ENCODE measurements around the gene DEPDC1. TPM values are rescaled to one million over a fixed set of nuclear protein-coding genes. Genes with fewer than 3 reads are reported as not detected.
A peak's percentile ranks its signal among the peaks of the same experiment; 100 is the strongest.

Gene DEPDC1
- total RNA-seq, 2 donors from 2014 or later = not detected

GRCh38 chr1:68449901-68450300, 47.0 kb downstream of the DEPDC1 start, which contains the start of gene RPE65:
Gene RPE65 (minus strand): TSS chr1:68449954. CDS start chr1:68449905, 49 bp downstream.
- no peak within 1 kb of the TSS for H3K4me3 ChIP-seq
- DNase-seq (ENCODE audit: low spot score) = no peak
- no peaks in the 10 kb centered on the region for H3K9me3 ChIP-seq
- no peaks in the 10 kb centered on the region for H3K27me3 ChIP-seq (replicated peaks; ENCODE audit: insufficient read depth)
- no peak within 1 kb of the TSS for H3K27ac ChIP-seq
- no peak for TF ChIP-seq CTCF (IDR thresholded peaks at IDR 0.05)
- H3K36me3 ChIP-seq = no peaks in the 10 kb centered on the region
- ATAC-seq (ENCODE audit: insufficient number of reproducible peaks, low FRiP score, low read depth) = no peak
- H3K4me1 ChIP-seq (ENCODE audit: control insufficient read depth in 1 of 2, low read depth in 2 of 2) = no peaks in the 10 kb centered on the region

- ATAC-seq (ENCODE audit: insufficient number of reproducible peaks, low FRiP score, low read depth) (no peak), DNase-seq (ENCODE audit: low spot score) (no peak)
- Histone ChIP-seq H3K27ac (no peak overlapping the region), H3K4me1 (ENCODE audit: control insufficient read depth in 1 of 2, low read depth in 2 of 2) (no peaks in the 10 kb centered on the region), H3K4me3 (no peak overlapping the region), H3K27me3 (replicated peaks; ENCODE audit: insufficient read depth) (no peaks in the 10 kb centered on the region), H3K9me3 (no peaks in the 10 kb centered on the region), H3K36me3 (no peaks in the 10 kb centered on the region)
- no peak for TF ChIP-seq CTCF (IDR thresholded peaks at IDR 0.05)
These were observed 48.5 kb downstream of the DEPDC1 start for GRCh38 chr1:68448365-68448764.

- DNase-seq (ENCODE audit: low spot score) (no peak), ATAC-seq (ENCODE audit: insufficient number of reproducible peaks, low FRiP score, low read depth) (no peak)
- no peaks in the 10 kb centered on the region for H3K4me1 ChIP-seq (ENCODE audit: control insufficient read depth in 1 of 2, low read depth in 2 of 2)
- no peaks in the 10 kb centered on the region for H3K27me3 ChIP-seq (replicated peaks; ENCODE audit: insufficient read depth)
- no peak for TF ChIP-seq CTCF (IDR thresholded peaks at IDR 0.05)
- H3K36me3 ChIP-seq = no peaks in the 10 kb centered on the region
- H3K27ac ChIP-seq = no peak overlapping the region
- no peak overlapping the region for H3K4me3 ChIP-seq
- H3K9me3 ChIP-seq = no peaks in the 10 kb centered on the region
These were observed 51.2 kb downstream of the DEPDC1 start for GRCh38 chr1:68445709-68446108.

- DNase-seq (ENCODE audit: low spot score) = no peak
- Histone ChIP-seq H3K27me3 (replicated peaks; ENCODE audit: insufficient read depth) (no peaks in the 10 kb centered on the region), H3K4me3 (no peak overlapping the region), H3K36me3 (no peaks in the 10 kb centered on the region), H3K27ac (no peak overlapping the region), H3K9me3 (no peaks in the 10 kb centered on the region), H3K4me1 (ENCODE audit: control insufficient read depth in 1 of 2, low read depth in 2 of 2) (no peaks in the 10 kb centered on the region)
- TF ChIP-seq CTCF (IDR thresholded peaks at IDR 0.05) = peak; percentile 43
- ATAC-seq (ENCODE audit: insufficient number of reproducible peaks, low FRiP score, low read depth) = peak; percentile 43
These were observed 53.9 kb downstream of the DEPDC1 start for GRCh38 chr1:68442822-68443556.

- TF ChIP-seq CTCF (IDR thresholded peaks at IDR 0.05) = no peak
- no peak for DNase-seq (ENCODE audit: low spot score)
- no peaks in the 10 kb centered on the region for H3K36me3 ChIP-seq
These were observed 54.9 kb downstream of the DEPDC1 start for GRCh38 chr1:68442006-68442405.

More at GRCh38 chr1:68442006-68442405, 54.9 kb downstream of the DEPDC1 start:
- Histone ChIP-seq H3K27me3 (replicated peaks; ENCODE audit: insufficient read depth) (no peaks in the 10 kb centered on the region), H3K4me3 (no peak overlapping the region), H3K27ac (no peak overlapping the region), H3K9me3 (no peaks in the 10 kb centered on the region), H3K4me1 (ENCODE audit: control insufficient read depth in 1 of 2, low read depth in 2 of 2) (no peaks in the 10 kb centered on the region)
- no peak for ATAC-seq (ENCODE audit: insufficient number of reproducible peaks, low FRiP score, low read depth)

All from thoracic aorta (tissue), 2 donors.